Muscle layer of colon (tissue), 2 donors: ENCODE data around the gene COL4A1.

Experiments used
- H3K27ac ChIP-seq: one replicate; pipeline ENCODE4 v1.7.0; 2013; ENCODE audit warnings: low read depth, mild to moderate bottlenecking, low read length, moderate library complexity
- H3K27me3 ChIP-seq, 2 donors: one replicate each; pipeline ENCODE4 v1.7.0; 2013; ENCODE audit warnings: low read length in 2 of 2, mild to moderate bottlenecking in 2 of 2; ENCODE audit not compliant: insufficient read depth in 2 of 2, control insufficient read depth in 1 of 2
- H3K36me3 ChIP-seq: one replicate; pipeline ENCODE4 v1.7.0; 2013; ENCODE audit warnings: mild to moderate bottlenecking, low read length; ENCODE audit not compliant: insufficient read depth
- H3K4me1 ChIP-seq: one replicate; pipeline ENCODE4 v1.7.0; 2013; ENCODE audit warnings: mild to moderate bottlenecking, low read length; ENCODE audit not compliant: insufficient read depth
- H3K4me3 ChIP-seq, 2 donors: one replicate each; pipeline ENCODE4 v1.7.0; 2013; ENCODE audit warnings: low read length in 2 of 2, low read depth in 1 of 2, mild to moderate bottlenecking in 1 of 2, moderate library complexity in 1 of 2
- H3K9ac ChIP-seq: one replicate; pipeline ENCODE4 v1.7.0; 2013; ENCODE audit warnings: low read length
- H3K9me3 ChIP-seq: one replicate; pipeline ENCODE4 v1.7.0; 2013; ENCODE audit warnings: mild to moderate bottlenecking, low read length
- donor health status: abdominal sarcoma.
- donor health status: Adenocarcinoma of cecum.

Gene COL4A1

DNA sequence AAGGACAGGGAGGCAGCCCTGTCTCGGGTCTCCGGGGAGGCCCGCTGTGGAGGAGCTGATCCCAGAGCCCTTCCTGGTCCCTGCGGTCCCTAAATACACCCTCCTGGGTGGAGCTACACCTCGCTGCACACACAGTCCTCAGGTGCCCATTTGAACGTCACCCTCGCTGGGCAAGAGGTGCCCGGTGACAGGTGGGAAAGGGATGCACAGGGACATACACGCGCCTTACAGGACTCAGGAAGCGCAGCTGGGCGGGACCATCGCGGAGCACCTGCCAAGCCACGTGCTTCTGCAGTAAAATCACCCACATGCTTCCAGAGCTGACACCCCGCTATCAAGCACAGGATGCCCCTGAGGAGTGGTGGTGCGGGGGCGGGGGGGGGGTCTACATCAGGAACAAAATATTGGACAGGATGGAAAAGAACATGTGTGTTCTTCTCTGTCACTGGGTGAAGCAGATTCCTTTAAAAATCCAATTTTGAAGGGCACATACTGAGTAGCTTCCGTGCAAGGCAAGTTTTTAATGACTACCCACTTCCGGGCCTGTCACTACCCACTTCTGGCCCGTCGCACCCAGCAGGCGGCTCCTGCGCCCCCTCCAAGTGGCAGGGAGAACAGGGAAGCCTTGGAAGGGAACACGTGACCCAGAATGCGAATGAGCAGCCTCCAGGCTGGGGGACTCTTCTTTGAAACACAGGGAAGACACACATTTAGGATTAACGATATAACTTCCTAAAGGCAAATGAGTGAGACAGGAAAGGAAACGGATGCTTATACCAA is 78.9 kb downstream of the COL4A1 start:
- Histone ChIP-seq H3K27me3 (no peaks in the 10 kb centered on the region), H3K9me3 (no peaks in the 10 kb centered on the region), H3K36me3 (peaks cover 4% of the 10 kb centered on the region), H3K27ac (peak overlapping the region; percentile 22), H3K4me3 (no peak overlapping the region), H3K4me1 (peaks cover 35% of the 10 kb centered on the region), H3K9ac (no peak overlapping the region)

- peaks cover 28% of the 10 kb centered on the region for H3K4me1 ChIP-seq
Observed at GRCh38 chr13:110227416-110227815, 79.5 kb downstream of the COL4A1 start.

GRCh38 chr13:110225609-110226574 is 81.1 kb downstream of the COL4A1 start:
- no peak overlapping the region for H3K27ac ChIP-seq
- peaks cover 37% of the 10 kb centered on the region for H3K4me1 ChIP-seq

More at GRCh38 chr13:110227416-110227815, 79.5 kb downstream of the COL4A1 start:
- Histone ChIP-seq H3K4me3 (no peak overlapping the region), H3K9me3 (no peaks in the 10 kb centered on the region), H3K36me3 (peaks cover 4% of the 10 kb centered on the region), H3K27me3 (no peaks in the 10 kb centered on the region), H3K27ac (peak overlapping the region; percentile 22), H3K9ac (no peak overlapping the region)

DNA sequence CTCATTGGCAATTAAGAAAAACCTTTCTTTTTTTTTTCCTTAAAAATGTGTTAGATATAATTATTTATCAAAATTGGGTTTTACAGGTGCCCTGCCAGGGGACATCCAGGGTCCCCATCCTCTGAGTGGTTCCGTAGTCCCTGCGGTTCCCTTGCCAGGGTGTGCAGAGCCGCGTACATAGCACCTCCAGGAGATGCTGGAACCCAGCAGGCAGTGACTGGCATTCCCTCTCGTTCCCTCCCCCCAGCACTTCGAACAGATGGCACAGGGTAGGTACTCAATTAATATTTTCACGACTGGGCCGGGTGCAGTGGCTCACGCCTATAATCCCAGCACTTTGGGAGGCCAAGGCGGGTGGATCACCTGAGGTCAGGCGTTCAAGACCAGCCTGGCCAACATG is 82.0 kb downstream of the COL4A1 start:
- Histone ChIP-seq H3K4me1 (peaks cover 44% of the 10 kb centered on the region), H3K4me3 (no peak overlapping the region), H3K9me3 (no peaks in the 10 kb centered on the region), H3K27me3 (no peaks in the 10 kb centered on the region), H3K27ac (no peak overlapping the region), H3K36me3 (peaks cover 2% of the 10 kb centered on the region), H3K9ac (no peak overlapping the region)

More at GRCh38 chr13:110225609-110226574, 81.1 kb downstream of the COL4A1 start:
- Histone ChIP-seq H3K36me3 (peaks cover 4% of the 10 kb centered on the region), H3K9me3 (no peaks in the 10 kb centered on the region), H3K27me3 (no peaks in the 10 kb centered on the region), H3K9ac (no peak overlapping the region), H3K4me3 (no peak overlapping the region)

DNA sequence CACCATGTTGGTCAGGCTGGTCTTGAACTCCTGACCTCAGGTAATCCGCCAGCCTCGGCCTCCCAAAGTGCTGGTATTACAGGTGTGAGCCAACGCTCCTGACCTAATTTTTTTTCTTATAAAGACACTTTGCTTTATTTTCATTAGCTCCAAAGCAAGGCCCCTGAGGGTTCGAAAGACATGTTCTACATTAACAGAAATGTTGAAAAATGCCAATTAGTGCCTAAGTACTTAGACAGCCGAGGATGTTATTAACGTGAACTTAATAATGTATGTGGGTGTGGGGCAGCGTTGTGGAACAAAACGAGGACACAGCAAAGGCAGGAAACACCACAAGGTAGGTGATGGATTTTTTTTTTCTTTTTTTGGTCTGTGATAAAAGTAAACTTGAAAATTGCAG is 82.4 kb downstream of the COL4A1 start:
- no peak overlapping the region for H3K4me3 ChIP-seq
- H3K4me1 ChIP-seq: peaks cover 44% of the 10 kb centered on the region

GRCh38 chr13:110221406-110222117 is 85.4 kb downstream of the COL4A1 start:
- H3K9ac ChIP-seq: peak overlapping the region; percentile 38
- no peaks in the 10 kb centered on the region for H3K27me3 ChIP-seq
- H3K4me1 ChIP-seq: peaks cover 58% of the 10 kb centered on the region
- peak overlapping the region; percentile 82 for H3K27ac ChIP-seq
- H3K9me3 ChIP-seq: no peaks in the 10 kb centered on the region
- H3K4me3 ChIP-seq: no peak overlapping the region
- H3K36me3 ChIP-seq: no peaks in the 10 kb centered on the region

More for the DNA sequence above, 82.4 kb downstream of the COL4A1 start:
- no peaks in the 10 kb centered on the region for H3K9me3 ChIP-seq
- H3K9ac ChIP-seq: no peak overlapping the region
- H3K27ac ChIP-seq: no peak overlapping the region
- H3K27me3 ChIP-seq: no peaks in the 10 kb centered on the region
- no peaks in the 10 kb centered on the region for H3K36me3 ChIP-seq

GRCh38 chr13:110220471-110220870 is 86.5 kb downstream of the COL4A1 start:
- Histone ChIP-seq H3K9me3 (no peaks in the 10 kb centered on the region), H3K27ac (peak overlapping the region; percentile 82), H3K36me3 (no peaks in the 10 kb centered on the region), H3K4me1 (peaks cover 59% of the 10 kb centered on the region), H3K4me3 (no peak overlapping the region), H3K9ac (no peak overlapping the region), H3K27me3 (no peaks in the 10 kb centered on the region)

DNA sequence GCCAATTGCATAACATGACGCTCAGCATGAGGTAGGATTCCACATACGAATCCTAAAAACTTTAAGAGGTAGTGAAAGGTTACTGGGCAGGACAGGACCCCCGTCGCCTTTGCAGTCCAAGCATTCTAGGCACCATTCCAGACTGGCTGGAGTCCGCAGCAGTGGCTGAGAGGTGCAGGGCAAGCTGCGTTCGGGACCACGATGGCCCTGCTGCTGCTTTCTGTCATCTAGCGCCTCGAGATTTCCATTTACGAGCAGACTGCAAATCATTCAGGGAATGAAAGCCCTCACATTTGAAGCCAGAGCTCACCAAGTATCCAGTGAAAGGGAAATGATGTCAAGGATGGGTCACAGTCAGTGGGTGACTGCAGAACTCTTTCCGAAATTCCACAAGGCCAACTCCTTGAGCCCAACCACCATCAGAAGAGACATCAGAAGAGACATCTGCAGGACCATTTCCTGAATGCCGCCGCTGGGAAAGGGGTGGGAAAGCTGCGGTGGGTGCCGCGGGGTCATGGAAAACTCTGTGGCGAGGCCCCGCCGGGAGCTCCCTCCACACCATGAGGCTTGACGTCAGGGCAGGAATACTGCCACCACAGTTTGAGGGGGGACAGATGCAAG is 88.3 kb downstream of the COL4A1 start:
- H3K27me3 ChIP-seq: no peaks in the 10 kb centered on the region
- no peak overlapping the region for H3K27ac ChIP-seq
- no peak overlapping the region for H3K9ac ChIP-seq
- H3K4me1 ChIP-seq: peaks cover 73% of the 10 kb centered on the region
- peaks cover 1% of the 10 kb centered on the region for H3K36me3 ChIP-seq
- H3K9me3 ChIP-seq: no peaks in the 10 kb centered on the region
- H3K4me3 ChIP-seq: no peak overlapping the region

- Histone ChIP-seq H3K4me1 (peaks cover 73% of the 10 kb centered on the region), H3K36me3 (peaks cover 10% of the 10 kb centered on the region), H3K9ac (no peak overlapping the region), H3K27ac (no peak overlapping the region), H3K4me3 (no peak overlapping the region), H3K27me3 (no peaks in the 10 kb centered on the region), H3K9me3 (no peaks in the 10 kb centered on the region)
Observed at GRCh38 chr13:110217811-110218210, 89.1 kb downstream of the COL4A1 start.

DNA sequence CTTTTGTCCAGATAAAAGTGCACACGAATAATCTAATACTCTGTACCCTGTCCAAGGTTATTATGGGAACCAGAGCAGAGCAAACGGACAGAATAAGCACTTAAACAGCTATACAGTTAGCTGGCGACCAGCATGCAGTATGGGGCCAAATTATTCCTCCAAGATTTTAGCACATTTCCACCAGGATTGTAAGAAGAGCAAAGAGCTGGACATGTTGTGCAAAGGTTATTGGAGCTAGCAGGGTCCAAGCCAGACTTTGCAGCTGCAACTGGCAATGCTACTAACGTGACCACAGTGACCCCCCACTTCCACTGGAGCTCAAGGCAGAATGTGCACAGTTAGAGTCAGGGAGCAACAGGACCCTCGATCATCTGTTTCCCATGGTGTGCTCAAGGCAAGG is 89.9 kb downstream of the COL4A1 start:
- peaks cover 71% of the 10 kb centered on the region for H3K4me1 ChIP-seq
- no peak overlapping the region for H3K9ac ChIP-seq
- no peaks in the 10 kb centered on the region for H3K9me3 ChIP-seq
- H3K4me3 ChIP-seq: no peak overlapping the region
- no peaks in the 10 kb centered on the region for H3K27me3 ChIP-seq
- H3K27ac ChIP-seq: no peak overlapping the region
- H3K36me3 ChIP-seq: peaks cover 17% of the 10 kb centered on the region
